ENCODE data around the gene FKBP1A.

The FKBP1A gene

GRCh38 chr20:1392693-1393506 is at the start of gene FKBP1A:
Gene FKBP1A, minus strand, starts transcription at chr20:1393054. Its CDS starts 56 bp downstream, at chr20:1392998.
- DNase-seq (ENCODE audit: low read depth): peak; percentile 89

GRCh38 chr20:1442304-1442703 is 49.5 kb upstream of the FKBP1A start:
- DNase-seq (ENCODE audit: low read depth): no peak

GRCh38 chr20:1441133-1441532 is 48.3 kb upstream of the FKBP1A start:
- no peak for DNase-seq (ENCODE audit: low read depth)

- no peak for DNase-seq (ENCODE audit: low read depth)
Observed at GRCh38 chr20:1440024-1440423, 47.2 kb upstream of the FKBP1A start.

DNA sequence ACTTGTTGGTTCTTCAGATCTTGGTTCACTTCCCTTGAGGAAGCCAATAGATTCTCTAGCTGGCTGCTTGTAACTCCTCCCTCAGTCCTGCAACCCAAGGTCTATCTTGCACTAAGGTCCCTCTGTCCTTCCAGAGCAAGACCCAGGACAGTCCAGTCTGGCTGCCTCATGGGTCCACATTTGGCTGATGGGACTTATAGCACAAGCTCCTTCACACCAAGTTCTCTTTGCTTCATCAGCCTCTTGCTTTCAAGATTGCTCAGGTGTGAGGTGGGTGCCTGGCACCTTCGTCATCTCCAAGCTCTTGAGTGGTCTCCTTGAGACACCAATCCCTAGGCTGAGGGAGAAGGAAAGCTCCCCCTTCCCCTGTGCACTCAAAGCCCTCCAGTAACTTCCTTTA is 45.5 kb upstream of the FKBP1A start:
- no peak for DNase-seq (ENCODE audit: low read depth)

GRCh38 chr20:1437235-1437904 is 44.5 kb upstream of the FKBP1A start:
- peak; percentile 70 for DNase-seq (ENCODE audit: low read depth)

- no peak for DNase-seq (ENCODE audit: low read depth)
Observed at GRCh38 chr20:1436263-1436662, 43.4 kb upstream of the FKBP1A start.

DNA sequence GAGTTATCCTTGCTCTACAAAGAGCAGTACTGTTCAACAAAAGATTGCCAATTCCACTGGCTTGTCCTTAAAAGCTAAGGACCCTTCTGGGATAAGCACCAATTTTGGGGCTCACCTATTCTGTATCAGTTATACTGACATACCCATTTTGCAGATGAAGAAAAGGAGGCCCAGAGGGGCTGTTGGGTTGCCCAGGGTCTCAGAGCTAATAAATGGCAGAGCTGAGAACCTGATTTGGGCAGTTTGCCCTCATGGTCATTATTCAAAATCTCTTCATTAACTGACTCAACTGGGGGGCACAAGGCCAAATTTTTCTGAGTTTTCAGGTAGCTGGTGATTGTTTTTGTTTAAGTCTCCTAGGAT is 42.5 kb upstream of the FKBP1A start:
- DNase-seq (ENCODE audit: low read depth): no peak

GRCh38 chr20:1434571-1435336 is 41.9 kb upstream of the FKBP1A start:
- DNase-seq (ENCODE audit: low read depth): peak; percentile 16

DNA sequence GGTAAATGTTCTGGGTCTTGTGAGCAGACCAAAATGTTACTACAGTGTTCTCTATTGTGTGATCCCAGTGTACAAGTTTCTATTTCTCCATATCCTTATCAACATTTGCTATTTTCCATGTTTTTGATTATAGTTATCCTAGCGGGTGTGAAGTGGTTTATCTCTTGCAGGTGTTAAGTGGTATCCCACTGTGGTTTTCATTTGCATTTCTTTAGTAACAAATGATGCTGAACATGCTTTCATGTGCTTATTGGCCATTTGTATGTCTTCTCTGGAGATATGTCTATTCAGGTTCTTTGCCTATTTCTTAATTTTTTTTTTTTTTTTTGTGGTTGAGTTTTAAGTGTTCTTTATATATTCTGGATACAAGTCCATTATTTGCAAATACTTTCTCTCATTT is 38.3 kb upstream of the FKBP1A start:
- no peak for DNase-seq (ENCODE audit: low read depth)

GRCh38 chr20:1430004-1430451 is 37.2 kb upstream of the FKBP1A start:
- DNase-seq (ENCODE audit: low read depth): no peak

DNA sequence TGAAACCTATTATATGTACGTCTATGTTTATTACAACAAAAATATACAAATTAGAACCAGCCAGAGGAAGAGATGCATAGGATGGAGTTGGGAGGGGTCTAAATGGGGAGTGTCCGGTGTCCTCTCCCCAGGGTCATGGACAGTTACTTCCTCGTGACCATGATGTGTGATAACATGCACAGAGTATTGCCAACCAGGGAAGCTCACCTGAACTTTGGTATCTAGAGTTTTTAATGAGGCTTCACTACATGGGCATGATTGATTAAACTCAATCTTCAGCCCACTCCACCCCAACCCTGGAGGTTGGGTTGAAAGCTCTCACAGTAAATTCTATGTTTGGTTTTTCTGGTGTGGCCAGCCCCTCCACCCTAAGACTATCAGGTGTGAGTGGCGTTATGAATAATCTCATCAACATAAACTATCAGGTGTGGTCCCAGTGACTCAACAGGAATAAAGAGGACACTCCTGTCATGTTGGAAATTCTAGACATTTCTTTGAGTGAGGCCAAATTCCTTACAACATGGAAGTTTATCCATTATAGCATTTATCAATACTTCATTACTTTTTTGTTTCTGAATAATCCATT is 36.4 kb upstream of the FKBP1A start:
- DNase-seq (ENCODE audit: low read depth): no peak

DNA sequence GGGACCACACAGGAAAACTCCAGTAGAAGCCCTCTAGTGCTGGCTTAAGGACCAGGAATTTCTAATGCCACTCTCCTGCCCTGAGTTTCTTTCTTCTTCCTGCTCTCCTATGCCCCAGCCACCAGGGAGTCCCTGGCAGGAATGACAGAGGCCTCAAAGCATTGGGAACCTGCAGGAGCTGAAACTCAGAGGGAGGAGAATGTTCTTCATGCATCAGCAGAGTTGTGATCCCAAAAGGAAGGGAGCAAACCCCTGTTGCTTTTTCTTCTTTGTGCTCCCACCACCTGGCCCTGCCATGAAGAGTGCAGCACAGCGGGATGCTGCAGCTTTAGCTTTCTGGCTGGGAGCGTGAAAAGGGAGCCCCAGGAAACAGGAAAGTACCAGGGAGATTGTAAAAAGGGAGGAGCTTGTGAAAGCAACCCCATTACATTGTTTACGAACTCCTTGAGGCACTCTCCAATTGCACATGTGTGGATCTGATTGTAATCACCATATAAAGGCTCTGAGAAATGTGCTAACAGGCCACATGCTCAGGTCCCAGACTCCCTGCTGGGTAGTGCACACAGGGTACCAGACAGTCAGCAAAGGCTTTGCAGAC is 34.7 kb upstream of the FKBP1A start:
- DNase-seq (ENCODE audit: low read depth): no peak

DNA sequence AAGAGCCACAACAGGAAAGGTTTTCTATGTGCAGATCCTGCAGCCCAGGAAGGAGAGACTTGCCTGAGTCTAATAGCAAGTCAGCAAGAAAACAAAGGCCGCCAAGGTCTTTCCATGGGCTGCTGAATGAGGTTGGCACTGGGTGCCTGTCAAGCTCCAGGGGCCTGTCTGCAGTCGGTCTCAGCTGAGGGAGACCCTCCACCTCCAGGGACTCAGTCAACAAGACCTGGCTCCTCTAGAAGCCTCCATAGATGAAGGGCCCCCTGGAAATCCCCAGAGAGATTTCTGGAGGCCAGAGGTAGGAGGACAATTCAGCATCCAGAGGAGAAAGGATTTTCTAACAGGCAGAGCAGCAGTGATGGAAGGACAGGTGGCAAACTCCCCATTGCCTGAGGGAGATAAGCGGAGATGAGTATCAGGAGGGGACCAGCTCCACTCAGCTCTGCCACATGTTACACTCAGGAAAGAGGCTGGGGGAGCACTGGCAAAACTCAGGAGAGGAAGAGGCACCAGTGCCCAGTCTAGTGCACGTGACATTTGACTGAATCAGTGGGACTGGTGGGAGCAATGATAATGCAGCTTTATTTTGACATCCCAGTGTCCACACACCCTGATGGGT is 33.5 kb upstream of the FKBP1A start:
- no peak for DNase-seq (ENCODE audit: low read depth)

DNA sequence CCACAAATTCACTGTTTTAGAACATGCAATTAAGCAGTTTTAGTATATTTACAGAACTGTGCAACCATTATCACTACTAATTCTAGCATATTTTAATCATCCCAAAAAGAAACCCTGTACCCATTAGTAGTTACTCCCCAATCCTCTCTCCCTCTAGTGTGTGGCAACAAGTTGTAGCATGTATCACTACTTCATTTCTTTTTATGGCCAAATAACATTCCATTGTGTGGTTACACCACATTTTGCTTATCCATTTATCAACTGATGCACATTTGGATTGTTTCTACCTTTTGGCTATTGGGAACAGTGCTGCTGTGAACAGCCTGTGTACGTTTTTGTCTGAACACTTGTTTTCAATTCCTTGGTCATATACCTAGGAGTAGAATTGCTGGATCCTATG is 31.5 kb upstream of the FKBP1A start:
- DNase-seq (ENCODE audit: low read depth): no peak

- no peak for DNase-seq (ENCODE audit: low read depth)
Observed at GRCh38 chr20:1423625-1424106, 30.8 kb upstream of the FKBP1A start.

DNA sequence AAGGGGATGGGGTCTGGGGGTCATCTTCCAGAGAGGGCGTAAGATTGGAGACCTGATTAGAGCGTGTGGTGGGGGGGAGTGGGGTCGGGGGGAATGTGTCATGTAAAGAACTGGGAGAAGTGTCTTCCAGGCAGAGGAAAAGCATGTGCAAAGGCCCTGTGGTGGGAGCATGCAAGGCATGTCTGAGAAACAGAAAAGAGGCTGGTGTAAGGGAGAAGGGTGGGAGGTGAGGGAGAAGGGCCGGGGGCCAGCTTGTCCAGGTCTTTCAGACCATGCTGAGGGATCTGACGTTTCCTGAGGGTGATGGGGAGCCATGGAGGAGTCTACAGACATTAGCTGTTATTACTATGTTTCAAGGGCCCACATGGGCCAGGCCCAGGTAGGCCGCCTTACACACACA is 30.4 kb upstream of the FKBP1A start:
- DNase-seq (ENCODE audit: low read depth): no peak

DNA sequence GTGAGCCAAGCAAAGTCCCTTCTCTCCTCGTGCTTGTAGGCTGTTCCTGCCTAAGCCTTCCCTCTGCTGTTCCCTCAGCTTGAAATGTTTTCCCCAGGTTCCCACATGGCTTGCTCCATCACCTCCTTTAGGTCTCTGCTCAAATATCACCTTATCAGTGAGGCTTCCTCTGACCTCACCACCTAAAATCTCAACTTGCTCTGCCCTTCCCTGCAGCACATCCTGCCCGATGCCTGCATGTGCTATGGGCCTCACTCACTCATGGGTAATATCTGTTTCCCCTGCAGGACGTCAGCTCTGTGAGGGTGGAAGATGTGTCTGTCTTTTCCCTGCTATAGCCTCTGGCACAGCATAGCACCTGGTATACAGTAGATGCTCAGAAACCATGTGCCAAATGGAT is 29.9 kb upstream of the FKBP1A start:
- DNase-seq (ENCODE audit: low read depth): no peak

GRCh38 chr20:1420066-1420465 is 27.2 kb upstream of the FKBP1A start:
- DNase-seq (ENCODE audit: low read depth): no peak

GRCh38 chr20:1418350-1418749 is 25.5 kb upstream of the FKBP1A start:
- DNase-seq (ENCODE audit: low read depth): no peak

GRCh38 chr20:1417790-1418189 is 24.9 kb upstream of the FKBP1A start:
- DNase-seq (ENCODE audit: low read depth): no peak
